GM19099 (cell line): ENCODE data around the gene CD80.

Experiments
- POLR2A ChIP-seq: IDR thresholded peaks from 3 replicates; pipeline ENCODE4 v1.6.1; 2011; ENCODE audit warnings: low read depth; ENCODE audit not compliant: insufficient read length; ENCODE audit errors: extremely low read depth

The CD80 gene

GRCh38 chr3:119557192-119557876 is 2.1 kb downstream of the CD80 start:
- TF ChIP-seq POLR2A: peak; percentile 41

- TF ChIP-seq POLR2A: no peak
Observed at GRCh38 chr3:119555929-119556328, 3.5 kb downstream of the CD80 start.

- TF ChIP-seq POLR2A: peak; percentile 41
Observed at GRCh38 chr3:119555309-119555735, 4.1 kb downstream of the CD80 start.

GRCh38 chr3:119553823-119554415 is 5.5 kb downstream of the CD80 start:
- TF ChIP-seq POLR2A: no peak

- TF ChIP-seq POLR2A: no peak
Observed at GRCh38 chr3:119551598-119551997, 7.8 kb downstream of the CD80 start.

GRCh38 chr3:119550192-119550910 is 9.1 kb downstream of the CD80 start:
- TF ChIP-seq POLR2A: peak; percentile 41

GRCh38 chr3:119548341-119548740 is 11.1 kb downstream of the CD80 start:
- TF ChIP-seq POLR2A: no peak

GRCh38 chr3:119547227-119547626 is 12.2 kb downstream of the CD80 start:
- no peak for TF ChIP-seq POLR2A

- TF ChIP-seq POLR2A: no peak
Observed at GRCh38 chr3:119543147-119543546, 16.3 kb downstream of the CD80 start.

GRCh38 chr3:119542168-119542767 is 17.1 kb downstream of the CD80 start:
- TF ChIP-seq POLR2A: no peak

- no peak for TF ChIP-seq POLR2A
Observed at GRCh38 chr3:119541547-119541946, 17.9 kb downstream of the CD80 start.

- no peak for TF ChIP-seq POLR2A
Observed at GRCh38 chr3:119538772-119539171, 20.6 kb downstream of the CD80 start.

- no peak for TF ChIP-seq POLR2A
Observed at GRCh38 chr3:119536757-119537156, 22.7 kb downstream of the CD80 start.

GRCh38 chr3:119534296-119534695 is 25.1 kb downstream of the CD80 start:
- no peak for TF ChIP-seq POLR2A

GRCh38 chr3:119531151-119531550 is 28.3 kb downstream of the CD80 start:
- no peak for TF ChIP-seq POLR2A
